WTC11 (cell line): ENCODE data around the gene RELB. TPM values are rescaled to one million over a fixed set of nuclear protein-coding genes. Genes with fewer than 3 reads are reported as not detected.

Experiments
- ATAC-seq: fragments of 200-7000 bp; cut with Tn5 transposase; 2 replicates; pipeline ENCODE4 v1.10.0; 2021; ENCODE audit warnings: mild to moderate bottlenecking, moderate library complexity
- CTCF ChIA-PET: fragments of 300-600 bp; sonication (Branson Sonifier 250); formaldehyde crosslinking; loops from one replicate; lab custom pipeline; 2021; ENCODE audit warnings: antibody characterized with exemption; lab: Charles Lee
- POLR2A ChIA-PET: fragments of 350-600 bp; sonication (Branson Sonifier 250); formaldehyde crosslinking; loops from one replicate; lab custom pipeline; 2021; ENCODE audit warnings: antibody characterized with exemption; lab: Charles Lee
- DNase-seq: peaks from one replicate; pipeline ENCODE4 v3.0.0; 2021; ENCODE audit warnings: low spot score
- H3K27ac Mint-ChIP-seq: 2 replicates; pipeline ENCODE4 v1.8.0; 2021; ENCODE audit warnings: mixed read lengths
- H3K27me3 Mint-ChIP-seq: 2 replicates; pipeline ENCODE4 v1.8.0; 2021; ENCODE audit warnings: low read depth, mild to moderate bottlenecking, moderate library complexity, mixed read lengths
- H3K36me3 Mint-ChIP-seq: 2 replicates; pipeline ENCODE4 v1.8.0; 2021; ENCODE audit warnings: mixed read lengths
- H3K4me1 Mint-ChIP-seq: 2 replicates; pipeline ENCODE4 v1.8.0; 2022; ENCODE audit warnings: mixed read lengths
- H3K4me3 Mint-ChIP-seq: 2 replicates; pipeline ENCODE4 v1.8.0; 2021; ENCODE audit warnings: mild to moderate bottlenecking, moderate library complexity, mixed read lengths
- H3K9me3 Mint-ChIP-seq: 2 replicates; pipeline ENCODE4 v1.8.0; 2021; ENCODE audit warnings: mixed read lengths
- ATF2 ChIP-seq: sonication (generic); formaldehyde crosslinking; IDR thresholded peaks from 2 replicates; pipeline ENCODE4 v1.8.1; 2022; ENCODE audit warnings: low read depth, missing genetic modification reagents, borderline replicate concordance
- CREB1 ChIP-seq: sonication (generic); formaldehyde crosslinking; IDR thresholded peaks from 2 replicates; pipeline ENCODE4 v1.8.0; 2023; ENCODE audit warnings: mild to moderate bottlenecking, missing genetic modification reagents
- CTCF ChIP-seq: fragments of 200-600 bp; IDR thresholded peaks from 2 replicates; pipeline ENCODE4 v1.8.0; 2022; ENCODE audit warnings: antibody characterized with exemption
- E2F4 ChIP-seq: sonication (generic); formaldehyde crosslinking; IDR thresholded peaks from 2 replicates; pipeline ENCODE4 v1.8.1; 2022; ENCODE audit warnings: low read depth, mild to moderate bottlenecking, moderate library complexity, missing genetic modification reagents, borderline replicate concordance
- FOXJ3 ChIP-seq: sonication (generic); formaldehyde crosslinking; IDR thresholded peaks from 2 replicates; pipeline ENCODE4 v1.9.0; 2021; ENCODE audit warnings: missing genetic modification reagents, mild to moderate bottlenecking, borderline replicate concordance
- KAT7 ChIP-seq: sonication (generic); formaldehyde crosslinking; IDR thresholded peaks from 2 replicates; pipeline ENCODE4 v1.8.1; 2023; ENCODE audit warnings: missing genetic modification reagents, mild to moderate bottlenecking, borderline replicate concordance
- NFYB ChIP-seq: sonication (generic); formaldehyde crosslinking; conservative IDR thresholded peaks from 2 replicates; pipeline ENCODE4 v1.8.0; 2022; ENCODE audit warnings: low read depth, missing genetic modification reagents
- NR2C2 ChIP-seq: sonication (generic); formaldehyde crosslinking; IDR thresholded peaks from 2 replicates; pipeline ENCODE4 v1.8.0; 2022; ENCODE audit warnings: mild to moderate bottlenecking, missing genetic modification reagents
- RELA ChIP-seq: sonication (generic); formaldehyde crosslinking; IDR thresholded peaks from 2 replicates; pipeline ENCODE4 v1.8.1; 2022; ENCODE audit warnings: missing genetic modification reagents, mild to moderate bottlenecking, borderline replicate concordance
- STAT6 ChIP-seq: sonication (generic); formaldehyde crosslinking; conservative IDR thresholded peaks from 2 replicates; pipeline ENCODE4 v1.8.1; 2023; ENCODE audit warnings: mild to moderate bottlenecking, low read depth, missing genetic modification reagents, moderate library complexity
- TCF7 ChIP-seq: sonication (generic); formaldehyde crosslinking; IDR thresholded peaks from 2 replicates; pipeline ENCODE4 v1.8.0; 2022; ENCODE audit warnings: mild to moderate bottlenecking, low read depth, missing genetic modification reagents, moderate library complexity
- TEAD4 ChIP-seq: sonication (generic); formaldehyde crosslinking; IDR thresholded peaks from 2 replicates; pipeline ENCODE4 v1.8.0; 2022; ENCODE audit warnings: mild to moderate bottlenecking, missing genetic modification reagents
- ZNF263 ChIP-seq: sonication (generic); formaldehyde crosslinking; IDR thresholded peaks from 2 replicates; pipeline ENCODE4 v1.8.1; 2022; ENCODE audit warnings: low read depth, mild to moderate bottlenecking, moderate library complexity, missing genetic modification reagents
- ZNF532 ChIP-seq: fragments of 250-450 bp; sonication (Bioruptor Pico); IDR thresholded peaks from 2 replicates; pipeline ENCODE4 v1.9.0; 2021; ENCODE audit warnings: mild to moderate bottlenecking, borderline replicate concordance
- total RNA-seq: library from RNA; stranded (reverse); gene quantifications from 3 replicates; pipeline ENCODE4 v1.2.3, GENCODE V29; 2021
- TF ChIP-seq, protein P1 (sequence below): fragments of 250-450 bp; sonication (Bioruptor Pico); IDR thresholded peaks from 2 replicates; pipeline ENCODE4 v1.9.0; 2021; ENCODE audit warnings: moderate library complexity, mild to moderate bottlenecking, inconsistent platforms, borderline replicate concordance
- TF ChIP-seq, protein P2 (sequence below): sonication (generic); formaldehyde crosslinking; IDR thresholded peaks from 2 replicates; pipeline ENCODE4 v1.8.0; 2023; ENCODE audit warnings: missing genetic modification reagents, mild to moderate bottlenecking, borderline replicate concordance

RELB gene
- total RNA-seq, 1 experiment from 2014 or later = 8.9 TPM

- H3K27me3 Mint-ChIP-seq = no peaks in the 10 kb centered on the region; the same call in 1 of the 2 replicates
- no peak for ATAC-seq
- H3K27ac Mint-ChIP-seq = peak overlapping the region; percentile 36; the same call in 1 of the 2 replicates
- H3K4me1 Mint-ChIP-seq = peaks cover 8% of the 10 kb centered on the region
- CTCF ChIA-PET = interaction anchor here (1.6 kb wide), 1 partner anchor 38 kb away, joined by 5 read pairs; no protein-coding TSS in a partner anchor
- H3K9me3 Mint-ChIP-seq = no peaks in the 10 kb centered on the region
- POLR2A ChIA-PET = interaction anchor here (0.6 kb wide), 1 partner anchor 93 kb away, joined by 3 read pairs; no protein-coding TSS in a partner anchor
- DNase-seq = no peak
- H3K36me3 Mint-ChIP-seq = no peaks in the 10 kb centered on the region
- TF ChIP-seq CREB1 (no peak), CTCF (no peak), E2F4 (CRISPR knock-in tag) (no peak), ZNF532 (CRISPR knock-in tag) (no peak), ATF2 (no peak), FOXJ3 (no peak), ZNF263 (CRISPR knock-in tag) (no peak), KAT7 (CRISPR knock-in tag) (no peak), TCF7 (CRISPR knock-in tag) (no peak), TEAD4 (CRISPR knock-in tag) (no peak), RELA (CRISPR knock-in tag) (no peak), NFYB (CRISPR knock-in tag) (no peak), STAT6 (CRISPR knock-in tag) (no peak), NR2C2 (CRISPR knock-in tag) (no peak)
- TF ChIP-seq, protein P1, sequence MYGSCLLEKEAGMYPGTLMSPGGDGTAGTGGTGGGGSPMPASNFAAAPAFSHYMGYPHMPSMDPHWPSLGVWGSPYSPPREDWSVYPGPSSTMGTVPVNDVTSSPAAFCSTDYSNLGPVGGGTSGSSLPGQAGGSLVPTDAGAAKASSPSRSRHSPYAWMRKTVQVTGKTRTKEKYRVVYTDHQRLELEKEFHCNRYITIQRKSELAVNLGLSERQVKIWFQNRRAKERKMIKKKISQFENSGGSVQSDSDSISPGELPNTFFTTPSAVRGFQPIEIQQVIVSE (CRISPR knock-in tag) = no peak
- TF ChIP-seq, protein P2, sequence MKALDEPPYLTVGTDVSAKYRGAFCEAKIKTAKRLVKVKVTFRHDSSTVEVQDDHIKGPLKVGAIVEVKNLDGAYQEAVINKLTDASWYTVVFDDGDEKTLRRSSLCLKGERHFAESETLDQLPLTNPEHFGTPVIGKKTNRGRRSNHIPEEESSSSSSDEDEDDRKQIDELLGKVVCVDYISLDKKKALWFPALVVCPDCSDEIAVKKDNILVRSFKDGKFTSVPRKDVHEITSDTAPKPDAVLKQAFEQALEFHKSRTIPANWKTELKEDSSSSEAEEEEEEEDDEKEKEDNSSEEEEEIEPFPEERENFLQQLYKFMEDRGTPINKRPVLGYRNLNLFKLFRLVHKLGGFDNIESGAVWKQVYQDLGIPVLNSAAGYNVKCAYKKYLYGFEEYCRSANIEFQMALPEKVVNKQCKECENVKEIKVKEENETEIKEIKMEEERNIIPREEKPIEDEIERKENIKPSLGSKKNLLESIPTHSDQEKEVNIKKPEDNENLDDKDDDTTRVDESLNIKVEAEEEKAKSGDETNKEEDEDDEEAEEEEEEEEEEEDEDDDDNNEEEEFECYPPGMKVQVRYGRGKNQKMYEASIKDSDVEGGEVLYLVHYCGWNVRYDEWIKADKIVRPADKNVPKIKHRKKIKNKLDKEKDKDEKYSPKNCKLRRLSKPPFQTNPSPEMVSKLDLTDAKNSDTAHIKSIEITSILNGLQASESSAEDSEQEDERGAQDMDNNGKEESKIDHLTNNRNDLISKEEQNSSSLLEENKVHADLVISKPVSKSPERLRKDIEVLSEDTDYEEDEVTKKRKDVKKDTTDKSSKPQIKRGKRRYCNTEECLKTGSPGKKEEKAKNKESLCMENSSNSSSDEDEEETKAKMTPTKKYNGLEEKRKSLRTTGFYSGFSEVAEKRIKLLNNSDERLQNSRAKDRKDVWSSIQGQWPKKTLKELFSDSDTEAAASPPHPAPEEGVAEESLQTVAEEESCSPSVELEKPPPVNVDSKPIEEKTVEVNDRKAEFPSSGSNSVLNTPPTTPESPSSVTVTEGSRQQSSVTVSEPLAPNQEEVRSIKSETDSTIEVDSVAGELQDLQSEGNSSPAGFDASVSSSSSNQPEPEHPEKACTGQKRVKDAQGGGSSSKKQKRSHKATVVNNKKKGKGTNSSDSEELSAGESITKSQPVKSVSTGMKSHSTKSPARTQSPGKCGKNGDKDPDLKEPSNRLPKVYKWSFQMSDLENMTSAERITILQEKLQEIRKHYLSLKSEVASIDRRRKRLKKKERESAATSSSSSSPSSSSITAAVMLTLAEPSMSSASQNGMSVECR = no peak
- H3K4me3 Mint-ChIP-seq = no peak overlapping the region
Observed at GRCh38 chr19:45021971-45022370, 20.7 kb downstream of the RELB start.
